GM21515 (cell line): ENCODE results near the gene GTF2H4.

Source experiments
- ATAC-seq: cut with Tn5 transposase; IDR thresholded peaks from one replicate; pipeline ENCODE4 v1.9.1; 2021; ENCODE audit not compliant: unreplicated experiment

Gene GTF2H4

GRCh38 chr6:30951907-30952469 lies 44.0 kb downstream of the GTF2H4 start:
- no peak for ATAC-seq

GRCh38 chr6:30954631-30955366 lies 46.8 kb downstream of the GTF2H4 start:
- no peak for ATAC-seq

GRCh38 chr6:30955367-30956042 lies 47.5 kb downstream of the GTF2H4 start:
- ATAC-seq, result peak; percentile 69

GRCh38 chr6:30957716-30958115 lies 49.7 kb downstream of the GTF2H4 start:
- ATAC-seq, result no peak

GRCh38 chr6:30960907-30961673 lies 53.1 kb downstream of the GTF2H4 start:
- no peak for ATAC-seq

- ATAC-seq, result no peak
Observed at GRCh38 chr6:30962716-30963115, 54.7 kb downstream of the GTF2H4 start.

GRCh38 chr6:30963641-30964040 lies 55.6 kb downstream of the GTF2H4 start:
- no peak for ATAC-seq
